Measurements from ENCODE around the gene TYW5.

DNA sequence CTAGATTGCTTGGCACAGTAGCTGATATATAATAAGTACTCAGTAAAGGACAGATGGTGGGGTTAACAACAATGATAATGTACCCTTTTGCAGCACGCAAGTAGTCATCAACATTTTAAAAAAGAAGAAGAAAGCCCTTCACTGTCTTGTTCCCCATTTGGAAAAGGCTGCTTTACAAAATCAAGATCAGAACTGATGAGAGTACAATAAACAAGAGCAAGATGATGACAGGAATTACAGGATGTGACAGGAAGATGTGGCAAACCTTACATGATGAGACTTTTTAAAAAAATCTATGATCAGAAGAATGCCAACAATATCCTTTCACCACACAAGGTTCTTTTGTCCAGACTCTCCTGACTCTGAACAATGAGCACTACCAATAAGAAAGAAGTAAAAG, 9.1 kb downstream of the TYW5 start:
- TF ChIP-seq POLR2A (IDR thresholded peaks at IDR 0.05), result no peak
- TF ChIP-seq, protein P1, sequence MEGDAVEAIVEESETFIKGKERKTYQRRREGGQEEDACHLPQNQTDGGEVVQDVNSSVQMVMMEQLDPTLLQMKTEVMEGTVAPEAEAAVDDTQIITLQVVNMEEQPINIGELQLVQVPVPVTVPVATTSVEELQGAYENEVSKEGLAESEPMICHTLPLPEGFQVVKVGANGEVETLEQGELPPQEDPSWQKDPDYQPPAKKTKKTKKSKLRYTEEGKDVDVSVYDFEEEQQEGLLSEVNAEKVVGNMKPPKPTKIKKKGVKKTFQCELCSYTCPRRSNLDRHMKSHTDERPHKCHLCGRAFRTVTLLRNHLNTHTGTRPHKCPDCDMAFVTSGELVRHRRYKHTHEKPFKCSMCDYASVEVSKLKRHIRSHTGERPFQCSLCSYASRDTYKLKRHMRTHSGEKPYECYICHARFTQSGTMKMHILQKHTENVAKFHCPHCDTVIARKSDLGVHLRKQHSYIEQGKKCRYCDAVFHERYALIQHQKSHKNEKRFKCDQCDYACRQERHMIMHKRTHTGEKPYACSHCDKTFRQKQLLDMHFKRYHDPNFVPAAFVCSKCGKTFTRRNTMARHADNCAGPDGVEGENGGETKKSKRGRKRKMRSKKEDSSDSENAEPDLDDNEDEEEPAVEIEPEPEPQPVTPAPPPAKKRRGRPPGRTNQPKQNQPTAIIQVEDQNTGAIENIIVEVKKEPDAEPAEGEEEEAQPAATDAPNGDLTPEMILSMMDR (IDR thresholded peaks at IDR 0.05), result no peak

Data from esophagus squamous epithelium (tissue), 4 donors.